Subcutaneous abdominal adipose tissue (tissue), 5 donors: ENCODE results near the gene GRK3.

ENCODE experiments used
- H3K27ac ChIP-seq: one replicate; pipeline ENCODE4 v1.7.0; 2013; ENCODE audit warnings: low read depth, mild to moderate bottlenecking, inconsistent platforms, low read length, moderate library complexity
- H3K27me3 ChIP-seq, 5 donors: one replicate each; pipeline ENCODE4 v1.7.0; 2013; ENCODE audit warnings: low read length in 5 of 5, inconsistent platforms in 1 of 5; ENCODE audit not compliant: control insufficient read depth in 5 of 5, insufficient read depth in 4 of 5
- H3K36me3 ChIP-seq, 5 donors: one replicate each; pipeline ENCODE4 v1.7.0; 2013; ENCODE audit warnings: low read length in 5 of 5; ENCODE audit not compliant: control insufficient read depth in 5 of 5, insufficient read depth in 5 of 5
- H3K4me1 ChIP-seq, 5 donors: one replicate each; pipeline ENCODE4 v1.7.0; 2013; ENCODE audit warnings: low read length in 5 of 5, mild to moderate bottlenecking in 3 of 5, moderate library complexity in 1 of 5; ENCODE audit not compliant: control insufficient read depth in 5 of 5, insufficient read depth in 5 of 5
- H3K4me3 ChIP-seq, 5 donors: one replicate each; pipeline ENCODE4 v1.7.0; 2013; ENCODE audit warnings: low read length in 5 of 5, low read depth in 1 of 5
- H3K9ac ChIP-seq, 5 donors: one replicate each; pipeline ENCODE4 v1.7.0; 2013; ENCODE audit warnings: low read length in 5 of 5, mild to moderate bottlenecking in 4 of 5, moderate library complexity in 3 of 5
- H3K9me3 ChIP-seq, 5 donors: one replicate each; pipeline ENCODE4 v1.7.0; 2013; ENCODE audit warnings: low read length in 5 of 5; ENCODE audit not compliant: control insufficient read depth in 5 of 5
- donor health status: healthy.
- donor health status: healthy.
- donor health status: healthy.
- donor health status: healthy.
- donor health status: healthy.

The GRK3 gene

GRCh38 chr22:25536589-25536988, 27.9 kb upstream of the GRK3 start:
- Histone ChIP-seq H3K4me1 (peaks cover 0 to 5% (median 4%) of the 10 kb centered on the region in 5 donors), H3K9me3 (peaks cover 0 to 5% (median 0%) of the 10 kb centered on the region in 5 donors), H3K4me3 (no peak overlapping the region), H3K36me3 (no peaks in the 10 kb centered on the region), H3K27me3 (no peaks in the 10 kb centered on the region), H3K27ac (no peak overlapping the region), H3K9ac (no peak overlapping the region)

GRCh38 chr22:25540166-25540907, 24.1 kb upstream of the GRK3 start:
- Histone ChIP-seq H3K9me3 (peaks cover 0 to 5% (median 0%) of the 10 kb centered on the region in 5 donors), H3K4me1 (peaks cover 0 to 16% (median 5%) of the 10 kb centered on the region in 5 donors), H3K36me3 (no peaks in the 10 kb centered on the region), H3K9ac (no peak overlapping the region), H3K27me3 (no peaks in the 10 kb centered on the region), H3K27ac (no peak overlapping the region), H3K4me3 (no peak overlapping the region)

- no peaks in the 10 kb centered on the region for H3K27me3 ChIP-seq
- H3K9me3 ChIP-seq = peaks cover 0 to 5% (median 0%) of the 10 kb centered on the region in 5 donors
- H3K4me1 ChIP-seq = peaks cover 1 to 16% (median 9%) of the 10 kb centered on the region in 5 donors
- no peak overlapping the region for H3K4me3 ChIP-seq
- no peak overlapping the region for H3K27ac ChIP-seq
- no peaks in the 10 kb centered on the region for H3K36me3 ChIP-seq
- no peak overlapping the region for H3K9ac ChIP-seq
Observed at GRCh38 chr22:25540908-25541660, 23.4 kb upstream of the GRK3 start.

GRCh38 chr22:25542191-25542590, 22.3 kb upstream of the GRK3 start:
- no peak overlapping the region for H3K9ac ChIP-seq
- H3K27me3 ChIP-seq = no peaks in the 10 kb centered on the region
- H3K36me3 ChIP-seq = no peaks in the 10 kb centered on the region
- peaks cover 3 to 19% (median 11%) of the 10 kb centered on the region in 5 donors for H3K4me1 ChIP-seq
- peaks cover 0 to 5% (median 0%) of the 10 kb centered on the region in 5 donors for H3K9me3 ChIP-seq
- no peak overlapping the region for H3K27ac ChIP-seq
- H3K4me3 ChIP-seq = no peak overlapping the region

- H3K36me3 ChIP-seq = no peaks in the 10 kb centered on the region
- H3K27me3 ChIP-seq = no peaks in the 10 kb centered on the region
- peaks cover 0 to 5% (median 0%) of the 10 kb centered on the region in 5 donors for H3K9me3 ChIP-seq
- no peak overlapping the region for H3K9ac ChIP-seq
- peaks cover 3 to 19% (median 11%) of the 10 kb centered on the region in 5 donors for H3K4me1 ChIP-seq
- no peak overlapping the region for H3K4me3 ChIP-seq
- H3K27ac ChIP-seq = no peak overlapping the region
Observed at GRCh38 chr22:25542720-25543402, 21.6 kb upstream of the GRK3 start.

- H3K9ac ChIP-seq = no peak overlapping the region
- H3K4me3 ChIP-seq = no peak overlapping the region
- no peaks in the 10 kb centered on the region for H3K36me3 ChIP-seq
- peaks cover 3 to 19% (median 11%) of the 10 kb centered on the region in 5 donors for H3K4me1 ChIP-seq
- peaks cover 0 to 5% (median 0%) of the 10 kb centered on the region in 5 donors for H3K9me3 ChIP-seq
- H3K27me3 ChIP-seq = no peaks in the 10 kb centered on the region
- H3K27ac ChIP-seq = no peak overlapping the region
Observed at GRCh38 chr22:25545146-25545545, 19.3 kb upstream of the GRK3 start.

GRCh38 chr22:25545672-25546071, 18.8 kb upstream of the GRK3 start:
- Histone ChIP-seq H3K27ac (no peak overlapping the region), H3K9ac (no peak overlapping the region), H3K4me3 (no peak overlapping the region), H3K4me1 (peaks cover 3 to 18% (median 11%) of the 10 kb centered on the region in 5 donors), H3K27me3 (no peaks in the 10 kb centered on the region), H3K9me3 (peaks cover 0 to 5% (median 0%) of the 10 kb centered on the region in 5 donors), H3K36me3 (no peaks in the 10 kb centered on the region)

GRCh38 chr22:25546242-25546641, 18.2 kb upstream of the GRK3 start:
- Histone ChIP-seq H3K27ac (no peak overlapping the region), H3K36me3 (no peaks in the 10 kb centered on the region), H3K4me1 (peaks cover 3 to 15% (median 11%) of the 10 kb centered on the region in 5 donors), H3K9ac (no peak overlapping the region), H3K4me3 (no peak overlapping the region), H3K9me3 (peaks cover 0 to 3% (median 0%) of the 10 kb centered on the region in 5 donors), H3K27me3 (no peaks in the 10 kb centered on the region)

GRCh38 chr22:25546751-25547150, 17.7 kb upstream of the GRK3 start:
- peaks cover 3 to 15% (median 11%) of the 10 kb centered on the region in 5 donors for H3K4me1 ChIP-seq
- peaks cover 0 to 2% (median 0%) of the 10 kb centered on the region in 5 donors for H3K9me3 ChIP-seq
- H3K27me3 ChIP-seq = no peaks in the 10 kb centered on the region
- H3K36me3 ChIP-seq = no peaks in the 10 kb centered on the region
- H3K4me3 ChIP-seq = no peak overlapping the region
- H3K9ac ChIP-seq = no peak overlapping the region
- H3K27ac ChIP-seq = no peak overlapping the region
